K562 (cell line): Measurements from ENCODE around the gene CARMIL3. TPM values are rescaled to one million over a fixed set of nuclear protein-coding genes. Genes with fewer than 3 reads are reported as not detected.

Experiments used
- ATAC-seq: fragments of 200-7000 bp; cut with Tn5 transposase; 3 replicates; pipeline ENCODE4 v1.9.1; 2020; ENCODE audit warnings: moderate library complexity
- BruUV-seq: library from RNA; stranded (reverse); fragments of 400-500 nt; replicated peaks from 2 replicates; lab custom pipeline; 2021; lab: Mats Ljungman, UMichigan
- CTCF ChIA-PET: fragments of 300-600 bp; formaldehyde crosslinking; extraction: SDS; loops from one replicate; lab custom pipeline; 2021; ENCODE audit warnings: low intra/inter-chr PET ratio; lab: Yijun Ruan, JAX
- POLR2A ChIA-PET: fragments of 300-600, 350-650 bp; sonication (Branson Sonifier 250); formaldehyde crosslinking; extraction: SDS; loops from one replicate; lab custom pipeline; 2021; ENCODE audit warnings: antibody characterized with exemption, inconsistent platforms; lab: Yijun Ruan, JAX
- DNase-seq, 4 experiments: peaks; one replicate each; pipeline versions ENCODE4 v3.0.0 to v3.0.0-alpha.2; 2011 to 2018; ENCODE audit warnings: low spot score in 3 of 4, mixed read lengths in 3 of 4; ENCODE audit errors: extremely low read depth in 1 of 4
- FAIRE-seq: peaks from 2 replicates; lab custom pipeline; 2011; peaks lifted over from hg19 to GRCh38; lab: Jason Lieb, UNC
- H2AFZ ChIP-seq: 2 replicates; pipeline ENCODE4 v1.6.0; 2011; ENCODE audit warnings: low read depth, low read length, control low read depth, inconsistent platforms
- H3K27ac ChIP-seq: fragments of 200-600 bp; 3 replicates; pipeline ENCODE4 v1.8.0; 2011; ENCODE audit warnings: low read depth, mild to moderate bottlenecking, control low read depth, inconsistent platforms, low read length, moderate library complexity, mixed read lengths; ENCODE audit errors: extremely low read depth
- H3K27me3 ChIP-seq, 2 experiments: fragments of 300-600 bp in 1 of 2; 2 replicates in 1 of 2; 3 replicates in 1 of 2; pipeline versions ENCODE4 v1.6.0 to v1.8.0; 2011; ENCODE audit warnings: inconsistent platforms in 2 of 2, low read length in 2 of 2, mild to moderate bottlenecking in 1 of 2, mixed read lengths in 1 of 2, moderate library complexity in 1 of 2; ENCODE audit not compliant: control insufficient read depth in 2 of 2, insufficient read depth in 2 of 2
- H3K36me3 ChIP-seq: fragments of 300-600 bp; 3 replicates; pipeline ENCODE4 v1.8.0; 2011; ENCODE audit warnings: mild to moderate bottlenecking, low read length, inconsistent platforms; ENCODE audit not compliant: control insufficient read depth, insufficient read depth
- H3K4me1 ChIP-seq, 2 experiments: fragments of 200-600 bp in 1 of 2; replicated peaks in 1 of 2; 2 replicates in 1 of 2; 3 replicates in 1 of 2; pipeline versions ENCODE4 v1.5.1 to v1.8.0; 2011; ENCODE audit warnings: inconsistent platforms in 2 of 2, low read length in 2 of 2, mild to moderate bottlenecking in 1 of 2, mixed read lengths in 1 of 2, moderate library complexity in 1 of 2; ENCODE audit not compliant: control insufficient read depth in 2 of 2, insufficient read depth in 2 of 2
- H3K4me2 ChIP-seq: 2 replicates; pipeline ENCODE4 v1.6.1; 2011; ENCODE audit warnings: low read length, control low read depth, inconsistent platforms, mixed read lengths; ENCODE audit not compliant: insufficient read depth
- H3K4me3 ChIP-seq: fragments of 200-600 bp; sonication (generic), shearing (Covaris generic); 2 replicates; pipeline ENCODE4 v1.5.1; 2016; ENCODE audit warnings: control low read depth, inconsistent platforms
- H3K79me2 ChIP-seq: fragments of 200-600 bp; 3 replicates; pipeline ENCODE4 v1.8.0; 2011; ENCODE audit warnings: low read length, inconsistent platforms; ENCODE audit not compliant: control insufficient read depth, insufficient read depth
- H3K9ac ChIP-seq, 2 experiments: 2 replicates each; pipeline versions ENCODE4 v1.6.0 to v1.6.1; 2011; ENCODE audit warnings: low read depth in 2 of 2, low read length in 2 of 2, control low read depth in 1 of 2, inconsistent platforms in 1 of 2, mild to moderate bottlenecking in 1 of 2, mixed read lengths in 1 of 2; ENCODE audit not compliant: insufficient read depth in 1 of 2
- H3K9me1 ChIP-seq: one replicate; pipeline ENCODE4 v1.6.0; 2011; ENCODE audit warnings: inconsistent platforms, mild to moderate bottlenecking, low read length, moderate library complexity; ENCODE audit not compliant: control insufficient read depth, insufficient read depth
- H3K9me3 ChIP-seq: replicated peaks from 2 replicates; pipeline ENCODE4 v1.5.1; 2011; ENCODE audit warnings: low read depth, low read length, inconsistent platforms; ENCODE audit not compliant: control insufficient read depth, insufficient read depth
- H4K20me1 ChIP-seq: replicated peaks from 2 replicates; pipeline ENCODE4 v1.6.1; 2011; ENCODE audit warnings: low read length, inconsistent platforms, mixed read lengths; ENCODE audit not compliant: control insufficient read depth, insufficient read depth
- BRCA1 ChIP-seq, 2 experiments: fragments of 450-650 bp in 1 of 2; sonication (generic) in 1 of 2; formaldehyde crosslinking in 1 of 2; IDR thresholded peaks; 2 replicates each; pipeline versions ENCODE4 v1.5.0 to v1.6.1; 2017 to 2020; ENCODE audit warnings: mild to moderate bottlenecking in 1 of 2, missing genetic modification reagents in 1 of 2
- BRD9 ChIP-seq: fragments of 450-650 bp; IDR thresholded peaks from 2 replicates; pipeline ENCODE4 v1.6.1; 2018; ENCODE audit warnings: low read depth; ENCODE audit not compliant: partially characterized antibody
- CBX2 ChIP-seq: fragments of 200-600 bp; sonication (generic); IDR thresholded peaks from one replicate; pipeline ENCODE4 v1.6.1; 2012; ENCODE audit warnings: mild to moderate bottlenecking, low read length, inconsistent platforms; ENCODE audit not compliant: insufficient read depth, poor library complexity, severe bottlenecking
- CXXC5 ChIP-seq: fragments of 250-450 bp; sonication (Bioruptor Pico); IDR thresholded peaks from 2 replicates; pipeline ENCODE4 v1.8.0; 2022; ENCODE audit warnings: inconsistent platforms, mild to moderate bottlenecking, moderate library complexity
- GABPA ChIP-seq: fragments of 200-800 bp; sonication (Bioruptor generic); conservative IDR thresholded peaks from 2 replicates; pipeline ENCODE4 v1.6.1; 2016; ENCODE audit warnings: low read depth, missing genetic modification characterization, missing compliant biosample characterization
- NR2C1 ChIP-seq, 2 experiments: fragments of 450-650 bp; IDR thresholded peaks; 2 replicates each; pipeline ENCODE4 v1.6.1; 2017; ENCODE audit warnings: mild to moderate bottlenecking in 2 of 2, antibody characterized with exemption in 1 of 2, inconsistent platforms in 1 of 2, missing compliant biosample characterization in 1 of 2, missing genetic modification characterization in 1 of 2
- POU5F1 ChIP-seq: fragments of 150-350 bp; IDR thresholded peaks from 2 replicates; pipeline ENCODE4 v1.6.1; 2014; ENCODE audit warnings: borderline replicate concordance, low read length, low read depth, mild to moderate bottlenecking; ENCODE audit not compliant: partially characterized antibody
- SAP30 ChIP-seq: fragments of 200-600 bp; sonication (generic); IDR thresholded peaks from 2 replicates; pipeline ENCODE4 v1.6.1; 2012; ENCODE audit warnings: borderline replicate concordance, low read depth, mild to moderate bottlenecking, moderate library complexity, low read length, control low read depth, inconsistent platforms; ENCODE audit not compliant: insufficient read depth, poor library complexity, severe bottlenecking
- SMARCA4 ChIP-seq: fragments of 450-650 bp; IDR thresholded peaks from 2 replicates; pipeline ENCODE4 v1.6.1; 2016
- SNIP1 ChIP-seq: fragments of 450-650 bp; IDR thresholded peaks from 2 replicates; pipeline ENCODE4 v1.7.1; 2017; ENCODE audit warnings: low read depth, mild to moderate bottlenecking
- TFE3 ChIP-seq: fragments of 450-650 bp; formaldehyde crosslinking; IDR thresholded peaks from 2 replicates; pipeline ENCODE4 v1.4.0; 2020; ENCODE audit warnings: mild to moderate bottlenecking, mixed read lengths
- TRIM28 ChIP-seq: fragments of 450-650 bp; IDR thresholded peaks from 2 replicates; pipeline ENCODE4 v1.6.1; 2017
- ZEB2 ChIP-seq: fragments of 450-650 bp; IDR thresholded peaks from 2 replicates; pipeline ENCODE4 v1.6.1; 2016
- ZNF165 ChIP-seq: fragments of 250-450 bp; sonication (Bioruptor Pico); IDR thresholded peaks from 2 replicates; pipeline ENCODE4 v1.4.0; 2020; ENCODE audit warnings: borderline replicate concordance
- WGBS: fragments of 100-300 bp; shearing (Covaris generic); methylation state at CpG from one replicate; pipeline ENCODE4 v1.1.6; 2016; ENCODE audit warnings: low coverage, mixed read lengths; ENCODE audit not compliant: insufficient coverage; ENCODE audit errors: missing lambda C conversion rate; 5-methylcytosine and 5-hydroxymethylcytosine counted together
- in situ Hi-C: fragments of 300-500 bp; cut with MboI; formaldehyde crosslinking; loops from 4 replicates; pipeline ENCODE4 v1.15.0; 2018; ENCODE audit warnings: inconsistent platforms, mixed read lengths
- intact Hi-C: fragments of 100-400 bp; cut with micrococcal nuclease; formaldehyde crosslinking; loops from 2 replicates; pipeline ENCODE4 v1.14.2; 2022
- polyA plus RNA-seq, 8 experiments: library from polyadenylated mRNA; depleted of rRNA in 4 of 8; stranded (reverse) in 5 of 8; unstranded in 3 of 8; fragments of >200 nt; fragmentation: Nextera tagmentation in 2 of 8; fragmentation: Illumina TruSeq in 1 of 8; extraction: Ambion mirVana in 2 of 8; extraction: Trizol in 1 of 8; gene quantifications; 2 replicates each; pipeline versions ENCODE4 v1.2.1 to v1.2.3, GENCODE V29; 2011 to 2014; ENCODE audit warnings: inconsistent platforms in 1 of 8, missing spikeins in 1 of 8
- total RNA-seq, 7 experiments: library from RNA; depleted of rRNA in 6 of 7; stranded (reverse); fragments of >200 nt in 6 of 7; fragmentation: Illumina TruSeq in 2 of 7; extraction: Trizol in 2 of 7; gene quantifications; 2 replicates each; pipeline versions ENCODE4 v1.2.1 to v1.2.3, GENCODE V29; 2011 to 2021; ENCODE audit warnings: low replicate concordance in 1 of 7
- TF ChIP-seq, protein P1 (sequence below): fragments of 450-650 bp; IDR thresholded peaks from 2 replicates; pipeline ENCODE4 v1.6.1; 2016; ENCODE audit warnings: antibody characterized with exemption
- TF ChIP-seq, protein P2 (sequence below): sonication (generic); formaldehyde crosslinking; IDR thresholded peaks from 2 replicates; pipeline ENCODE4 v1.4.0; 2020; ENCODE audit warnings: mild to moderate bottlenecking, missing genetic modification reagents

The CARMIL3 gene
- total and polyA plus RNA-seq, 9 of the 15 experiments (the other 6 are each of a cell fraction or from before 2014, with no cell fraction given): 0.01 to 0.11 (median 0.05) TPM; not detected in 5

DNA sequence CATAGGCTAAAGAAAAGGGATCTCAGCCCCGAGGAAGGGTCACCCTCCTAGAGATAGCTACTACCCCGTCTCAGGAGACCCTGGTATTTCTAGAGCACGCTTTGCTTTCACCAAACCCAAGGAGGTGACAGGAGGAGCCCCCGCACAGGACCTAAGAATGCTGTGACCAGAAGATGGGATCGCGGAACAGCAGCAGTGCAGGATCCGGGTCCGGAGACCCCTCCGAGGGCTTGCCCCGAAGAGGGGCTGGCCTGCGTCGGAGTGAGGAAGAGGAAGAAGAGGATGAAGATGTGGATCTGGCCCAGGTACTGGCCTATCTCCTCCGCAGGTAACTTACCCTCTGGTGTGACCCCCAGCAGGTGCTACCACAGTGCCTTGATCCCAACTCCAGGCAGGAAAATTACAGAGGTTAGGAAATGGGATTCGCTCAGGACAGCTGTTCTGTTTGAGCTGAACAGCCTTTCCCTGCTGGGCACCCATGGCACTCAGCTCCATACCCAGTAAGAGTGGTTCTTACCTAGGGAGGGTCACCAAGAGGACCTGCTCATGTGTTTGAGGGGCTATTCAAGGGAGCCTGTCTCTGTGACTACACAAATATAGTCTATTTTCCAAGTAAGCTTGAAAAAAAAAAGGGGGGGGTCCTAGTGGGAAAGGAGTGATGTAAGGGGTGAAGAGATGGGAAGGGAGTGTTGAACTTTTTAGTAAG lies 63.8 kb downstream of the CARMIL3 start:
- Histone ChIP-seq H4K20me1 (no peaks in the 10 kb centered on the region), H3K79me2 (peaks cover 18% of the 10 kb centered on the region), H3K9ac (peak overlapping the region; percentile 89 to 91), H3K9me1 (no peaks in the 10 kb centered on the region), H3K27me3 (no peaks in the 10 kb centered on the region), H3K36me3 (peaks cover 39% of the 10 kb centered on the region; the same call in 2 of the 3 replicates), H3K4me3 (peak overlapping the region; percentile 51), H3K27ac (peak overlapping the region; percentile 95), H3K9me3 (no peaks in the 10 kb centered on the region), H3K4me1 (peaks cover 10% of the 10 kb centered on the region in 2 experiments; a peak in 4 of 5 replicates), H2AFZ (peak overlapping the region; percentile 92), H3K4me2 (peak overlapping the region; percentile 94)
- TF ChIP-seq, protein P1, sequence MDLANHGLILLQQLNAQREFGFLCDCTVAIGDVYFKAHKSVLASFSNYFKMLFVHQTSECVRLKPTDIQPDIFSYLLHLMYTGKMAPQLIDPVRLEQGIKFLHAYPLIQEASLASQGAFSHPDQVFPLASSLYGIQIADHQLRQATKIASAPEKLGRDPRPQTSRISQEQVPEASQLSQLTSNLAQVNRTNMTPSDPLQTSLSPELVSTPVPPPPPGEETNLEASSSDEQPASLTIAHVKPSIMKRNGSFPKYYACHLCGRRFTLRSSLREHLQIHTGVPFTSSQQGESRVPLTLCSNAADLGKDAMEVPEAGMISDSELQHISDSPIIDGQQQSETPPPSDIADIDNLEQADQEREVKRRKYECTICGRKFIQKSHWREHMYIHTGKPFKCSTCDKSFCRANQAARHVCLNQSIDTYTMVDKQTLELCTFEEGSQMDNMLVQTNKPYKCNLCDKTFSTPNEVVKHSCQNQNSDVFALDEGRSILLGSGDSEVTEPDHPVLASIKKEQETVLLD: no peak
- TF ChIP-seq POU5F1 (no peak), BRD9 (no peak), SMARCA4 (no peak), TFE3 (no peak), CXXC5 (CRISPR knock-in tag) (no peak), SAP30 (no peak), SNIP1 (no peak), BRCA1 (IDR thresholded peaks at IDR 0.05) (no peak), BRCA1 (CRISPR knock-in tag; IDR thresholded peaks at IDR 0.05) (no peak), NR2C1 (IDR thresholded peaks at IDR 0.05) (no peak), NR2C1 (tag; IDR thresholded peaks at IDR 0.05) (no peak), TRIM28 (no peak), ZNF165 (CRISPR knock-in tag) (no peak), CBX2 (no peak), ZEB2 (no peak), GABPA (tag) (no peak)
- TF ChIP-seq, protein P2, sequence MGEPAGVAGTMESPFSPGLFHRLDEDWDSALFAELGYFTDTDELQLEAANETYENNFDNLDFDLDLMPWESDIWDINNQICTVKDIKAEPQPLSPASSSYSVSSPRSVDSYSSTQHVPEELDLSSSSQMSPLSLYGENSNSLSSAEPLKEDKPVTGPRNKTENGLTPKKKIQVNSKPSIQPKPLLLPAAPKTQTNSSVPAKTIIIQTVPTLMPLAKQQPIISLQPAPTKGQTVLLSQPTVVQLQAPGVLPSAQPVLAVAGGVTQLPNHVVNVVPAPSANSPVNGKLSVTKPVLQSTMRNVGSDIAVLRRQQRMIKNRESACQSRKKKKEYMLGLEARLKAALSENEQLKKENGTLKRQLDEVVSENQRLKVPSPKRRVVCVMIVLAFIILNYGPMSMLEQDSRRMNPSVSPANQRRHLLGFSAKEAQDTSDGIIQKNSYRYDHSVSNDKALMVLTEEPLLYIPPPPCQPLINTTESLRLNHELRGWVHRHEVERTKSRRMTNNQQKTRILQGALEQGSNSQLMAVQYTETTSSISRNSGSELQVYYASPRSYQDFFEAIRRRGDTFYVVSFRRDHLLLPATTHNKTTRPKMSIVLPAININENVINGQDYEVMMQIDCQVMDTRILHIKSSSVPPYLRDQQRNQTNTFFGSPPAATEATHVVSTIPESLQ (CRISPR knock-in tag): no peak
- WGBS: 6% methylated on average over 11 of the region's 14 CpGs
- in situ Hi-C loops (no loop called here), intact Hi-C loops (loop anchor here (2.0 kb wide), 2 partner anchors 21 to 31 kb away; partner anchors contain the start of genes PCK2, PSME2 and RNF31)
- POLR2A ChIA-PET: interaction anchor here (0.6 to 5.0 kb wide), 10 partner anchors 11 to 201 kb away, joined by 3 to 38 read pairs (median 3); partner anchors contain the start of genes DHRS1, NOP9, PSME1 and TINF2
- DNase-seq: peak in 1 of 4 experiments; percentile 18
- CTCF ChIA-PET: no interaction called here
- no peak for FAIRE-seq
- no peak for ATAC-seq
- BruUV-seq: TSS peak; percentile 70
